Measurements from ENCODE around the gene CCDC24. TPM values are rescaled to one million over a fixed set of nuclear protein-coding genes. Genes with fewer than 3 reads are reported as not detected.

The CCDC24 gene
- total RNA-seq, 1 donor from 2014 or later, result 4.8 TPM

GRCh38 chr1:43993206-43993914, 2.0 kb downstream of the CCDC24 start:
- Histone ChIP-seq H3K27me3 (no peaks in the 10 kb centered on the region), H3K9me3 (no peaks in the 10 kb centered on the region), H3K4me1 (peaks cover 10 to 22% of the 10 kb centered on the region in 2 donors), H3K4me3 (no peak overlapping the region), H3K27ac (no peak overlapping the region), H3K36me3 (no peaks in the 10 kb centered on the region)
- DNase-seq (ENCODE audit: low spot score in 2 of 2), result no peak
- intact Hi-C loops (cut with DNase I), result loop anchor here (5.0 to 10.0 kb wide), 2 partner anchors 46 to 1659 kb away; partner anchors contain the start of genes FOXJ3 and IPO13
- TF ChIP-seq, protein P1, sequence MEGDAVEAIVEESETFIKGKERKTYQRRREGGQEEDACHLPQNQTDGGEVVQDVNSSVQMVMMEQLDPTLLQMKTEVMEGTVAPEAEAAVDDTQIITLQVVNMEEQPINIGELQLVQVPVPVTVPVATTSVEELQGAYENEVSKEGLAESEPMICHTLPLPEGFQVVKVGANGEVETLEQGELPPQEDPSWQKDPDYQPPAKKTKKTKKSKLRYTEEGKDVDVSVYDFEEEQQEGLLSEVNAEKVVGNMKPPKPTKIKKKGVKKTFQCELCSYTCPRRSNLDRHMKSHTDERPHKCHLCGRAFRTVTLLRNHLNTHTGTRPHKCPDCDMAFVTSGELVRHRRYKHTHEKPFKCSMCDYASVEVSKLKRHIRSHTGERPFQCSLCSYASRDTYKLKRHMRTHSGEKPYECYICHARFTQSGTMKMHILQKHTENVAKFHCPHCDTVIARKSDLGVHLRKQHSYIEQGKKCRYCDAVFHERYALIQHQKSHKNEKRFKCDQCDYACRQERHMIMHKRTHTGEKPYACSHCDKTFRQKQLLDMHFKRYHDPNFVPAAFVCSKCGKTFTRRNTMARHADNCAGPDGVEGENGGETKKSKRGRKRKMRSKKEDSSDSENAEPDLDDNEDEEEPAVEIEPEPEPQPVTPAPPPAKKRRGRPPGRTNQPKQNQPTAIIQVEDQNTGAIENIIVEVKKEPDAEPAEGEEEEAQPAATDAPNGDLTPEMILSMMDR (IDR thresholded peaks at IDR 0.05), result no peak

- Histone ChIP-seq H3K36me3 (no peaks in the 10 kb centered on the region), H3K9me3 (no peaks in the 10 kb centered on the region), H3K4me1 (peaks cover 10 to 22% of the 10 kb centered on the region in 2 donors), H3K27ac (no peak overlapping the region), H3K4me3 (no peak overlapping the region), H3K27me3 (no peaks in the 10 kb centered on the region)
- TF ChIP-seq, protein P1 (IDR thresholded peaks at IDR 0.05), result no peak
- intact Hi-C loops (cut with DNase I), result loop anchor here (5.0 to 10.0 kb wide), 2 partner anchors 47 to 1659 kb away; partner anchors contain the start of genes FOXJ3 and IPO13
- DNase-seq (ENCODE audit: low spot score in 2 of 2), result no peak
Measured at GRCh38 chr1:43994071-43994470, 2.7 kb downstream of the CCDC24 start.

GRCh38 chr1:43994794-43995790, 3.7 kb downstream of the CCDC24 start:
- Histone ChIP-seq H3K9me3 (no peaks in the 10 kb centered on the region), H3K4me1 (peaks cover 10 to 22% of the 10 kb centered on the region in 2 donors), H3K36me3 (no peaks in the 10 kb centered on the region), H3K27ac (no peak overlapping the region), H3K27me3 (no peaks in the 10 kb centered on the region), H3K4me3 (no peak overlapping the region)
- TF ChIP-seq, protein P1 (IDR thresholded peaks at IDR 0.05), result no peak
- intact Hi-C loops (cut with DNase I), result loop anchor here (5.0 to 10.0 kb wide), 2 partner anchors 48 to 1660 kb away; partner anchors contain the start of genes FOXJ3 and IPO13
- no peak for DNase-seq (ENCODE audit: low spot score in 2 of 2)

- Histone ChIP-seq H3K4me1 (peaks cover 4 to 14% of the 10 kb centered on the region in 2 donors), H3K36me3 (no peaks in the 10 kb centered on the region), H3K4me3 (no peak overlapping the region), H3K9me3 (no peaks in the 10 kb centered on the region), H3K27me3 (no peaks in the 10 kb centered on the region), H3K27ac (peak overlapping the region; percentile 36 to 37)
- TF ChIP-seq, protein P1 (IDR thresholded peaks at IDR 0.05), result no peak
- DNase-seq (ENCODE audit: low spot score in 2 of 2), result no peak
- intact Hi-C loops (cut with DNase I), result loop anchor here (10.0 kb wide), 1 partner anchor 1661 kb away; the partner anchor contains the start of gene FOXJ3
Measured at GRCh38 chr1:43995984-43996732, 4.8 kb downstream of the CCDC24 start.

- no peaks in the 10 kb centered on the region for H3K36me3 ChIP-seq
- H3K4me3 ChIP-seq, result no peak overlapping the region
- H3K27ac ChIP-seq, result peak overlapping the region; percentile 36 to 37
- intact Hi-C loops (cut with DNase I), result loop anchor here (10.0 kb wide), 1 partner anchor 1662 kb away; the partner anchor contains the start of gene FOXJ3
- no peak for DNase-seq (ENCODE audit: low spot score in 2 of 2)
- no peaks in the 10 kb centered on the region for H3K9me3 ChIP-seq
- TF ChIP-seq, protein P1 (IDR thresholded peaks at IDR 0.05), result no peak
- peaks cover 4 to 13% of the 10 kb centered on the region in 2 donors for H3K4me1 ChIP-seq
- no peaks in the 10 kb centered on the region for H3K27me3 ChIP-seq
Measured at GRCh38 chr1:43996733-43997115, 5.3 kb downstream of the CCDC24 start.

Data from ascending aorta (tissue), 2 donors.